ENCODE data around the gene PAWR. TPM values are rescaled to one million over a fixed set of nuclear protein-coding genes. Genes with fewer than 3 reads are reported as not detected.
A peak's percentile ranks its signal among the peaks of the same experiment; 100 is the strongest.

The PAWR gene
- total RNA-seq, 6 experiments from 2014 or later, result 55.2 to 89.4 (median 70.5) TPM

- Mint-ChIP-seq H3K27ac (no peak overlapping the region; the same call in 1 of the 2 replicates), H3K9me3 (no peaks in the 10 kb centered on the region), H3K4me1 (ENCODE audit: low read depth) (peaks cover 48% of the 10 kb centered on the region), H3K36me3 (ENCODE audit: low read depth) (peaks cover 15% of the 10 kb centered on the region; the same call in 1 of the 2 replicates), H3K4me3 (no peak overlapping the region), H3K27me3 (ENCODE audit: insufficient read depth) (no peaks in the 10 kb centered on the region; the same call in 1 of the 2 replicates)
- TF ChIP-seq, protein P1, sequence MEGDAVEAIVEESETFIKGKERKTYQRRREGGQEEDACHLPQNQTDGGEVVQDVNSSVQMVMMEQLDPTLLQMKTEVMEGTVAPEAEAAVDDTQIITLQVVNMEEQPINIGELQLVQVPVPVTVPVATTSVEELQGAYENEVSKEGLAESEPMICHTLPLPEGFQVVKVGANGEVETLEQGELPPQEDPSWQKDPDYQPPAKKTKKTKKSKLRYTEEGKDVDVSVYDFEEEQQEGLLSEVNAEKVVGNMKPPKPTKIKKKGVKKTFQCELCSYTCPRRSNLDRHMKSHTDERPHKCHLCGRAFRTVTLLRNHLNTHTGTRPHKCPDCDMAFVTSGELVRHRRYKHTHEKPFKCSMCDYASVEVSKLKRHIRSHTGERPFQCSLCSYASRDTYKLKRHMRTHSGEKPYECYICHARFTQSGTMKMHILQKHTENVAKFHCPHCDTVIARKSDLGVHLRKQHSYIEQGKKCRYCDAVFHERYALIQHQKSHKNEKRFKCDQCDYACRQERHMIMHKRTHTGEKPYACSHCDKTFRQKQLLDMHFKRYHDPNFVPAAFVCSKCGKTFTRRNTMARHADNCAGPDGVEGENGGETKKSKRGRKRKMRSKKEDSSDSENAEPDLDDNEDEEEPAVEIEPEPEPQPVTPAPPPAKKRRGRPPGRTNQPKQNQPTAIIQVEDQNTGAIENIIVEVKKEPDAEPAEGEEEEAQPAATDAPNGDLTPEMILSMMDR (IDR thresholded peaks at IDR 0.05), result no peak
- no peak for DNase-seq
Observed at GRCh38 chr12:79665212-79665887, 25.4 kb downstream of the PAWR start.

DNA sequence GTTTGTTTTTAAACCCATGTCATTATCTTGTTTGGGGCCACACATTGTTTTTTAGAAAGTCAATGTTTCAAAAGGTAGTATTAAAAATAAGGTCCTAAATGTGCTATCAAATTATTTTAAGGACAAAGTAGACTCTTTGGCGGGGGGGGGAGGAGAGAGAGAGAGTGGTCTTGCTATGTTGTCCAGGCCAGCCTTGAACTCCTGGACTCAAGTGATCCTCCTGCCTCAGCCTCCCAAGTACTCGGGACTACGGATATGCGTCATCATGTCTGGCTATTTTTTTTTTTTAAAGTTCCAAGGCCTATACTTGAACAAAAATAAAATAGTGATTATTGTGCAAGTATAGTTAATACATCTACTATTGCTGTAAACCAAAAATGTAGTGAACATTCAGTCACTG, 26.2 kb downstream of the PAWR start:
- TF ChIP-seq, protein P1 (IDR thresholded peaks at IDR 0.05), result no peak
- peaks cover 15% of the 10 kb centered on the region; the same call in 1 of the 2 replicates for H3K36me3 Mint-ChIP-seq (ENCODE audit: low read depth)
- H3K4me1 Mint-ChIP-seq (ENCODE audit: low read depth), result peaks cover 48% of the 10 kb centered on the region
- DNase-seq, result no peak
- no peak overlapping the region for H3K27ac Mint-ChIP-seq
- no peak overlapping the region for H3K4me3 Mint-ChIP-seq
- H3K27me3 Mint-ChIP-seq (ENCODE audit: insufficient read depth), result no peaks in the 10 kb centered on the region; the same call in 1 of the 2 replicates
- no peaks in the 10 kb centered on the region for H3K9me3 Mint-ChIP-seq

GRCh38 chr12:79662046-79662811, 28.5 kb downstream of the PAWR start:
- DNase-seq, result no peak
- peaks cover 55% of the 10 kb centered on the region for H3K4me1 Mint-ChIP-seq (ENCODE audit: low read depth)
- H3K27me3 Mint-ChIP-seq (ENCODE audit: insufficient read depth), result no peaks in the 10 kb centered on the region; the same call in 1 of the 2 replicates
- H3K36me3 Mint-ChIP-seq (ENCODE audit: low read depth), result peaks cover 12% of the 10 kb centered on the region
- H3K4me3 Mint-ChIP-seq, result no peak overlapping the region
- TF ChIP-seq, protein P1 (IDR thresholded peaks at IDR 0.05), result no peak
- no peaks in the 10 kb centered on the region for H3K9me3 Mint-ChIP-seq
- peak overlapping the region; percentile 61 for H3K27ac Mint-ChIP-seq

- TF ChIP-seq, protein P1 (IDR thresholded peaks at IDR 0.05), result no peak
- Mint-ChIP-seq H3K27ac (peak overlapping the region; percentile 45), H3K27me3 (ENCODE audit: insufficient read depth) (no peaks in the 10 kb centered on the region; the same call in 1 of the 2 replicates), H3K36me3 (ENCODE audit: low read depth) (peaks cover 18% of the 10 kb centered on the region), H3K4me3 (no peak overlapping the region), H3K4me1 (ENCODE audit: low read depth) (peaks cover 61% of the 10 kb centered on the region), H3K9me3 (no peaks in the 10 kb centered on the region)
- no peak for DNase-seq
Observed at GRCh38 chr12:79661629-79662028, 29.1 kb downstream of the PAWR start.

GRCh38 chr12:79659961-79660431, 30.8 kb downstream of the PAWR start:
- Mint-ChIP-seq H3K9me3 (no peaks in the 10 kb centered on the region), H3K36me3 (ENCODE audit: low read depth) (peaks cover 22% of the 10 kb centered on the region), H3K4me3 (no peak overlapping the region), H3K27me3 (ENCODE audit: insufficient read depth) (no peaks in the 10 kb centered on the region), H3K27ac (peak overlapping the region; percentile 51), H3K4me1 (ENCODE audit: low read depth) (peaks cover 73% of the 10 kb centered on the region)
- peak; percentile 2 for DNase-seq
- TF ChIP-seq, protein P1 (IDR thresholded peaks at IDR 0.05), result no peak
